PC-3 (cell line): Measurements from ENCODE around the gene RETREG3. TPM values are rescaled to one million over a fixed set of nuclear protein-coding genes. Genes with fewer than 3 reads are reported as not detected.

Source experiments
- ATAC-seq: fragments of 200-7000 bp; cut with Tn5 transposase; 2 replicates; pipeline ENCODE4 v1.9.1; 2020; ENCODE audit warnings: mild to moderate bottlenecking, moderate library complexity
- BruUV-seq: library from RNA; stranded (reverse); fragments of 400-500 nt; replicated peaks from 2 replicates; lab custom pipeline; 2021; lab: Mats Ljungman, UMichigan
- CTCF ChIA-PET: fragments of 300-600 bp; sonication (Branson Sonifier 250); formaldehyde crosslinking; loops from one replicate; lab custom pipeline; 2022; ENCODE audit warnings: antibody characterized with exemption; lab: Charles Lee
- POLR2A ChIA-PET: fragments of 300-600 bp; sonication (Branson Sonifier 250); formaldehyde crosslinking; loops from one replicate; lab custom pipeline; 2022; ENCODE audit warnings: antibody characterized with exemption; ENCODE audit not compliant: unreplicated experiment; lab: Charles Lee
- DNase-seq: peaks from one replicate; pipeline ENCODE4 v3.0.0-alpha.2; 2015
- H2AFZ ChIP-seq: fragments of 300-600 bp; sonication (generic); 2 replicates; pipeline ENCODE4 v1.6.0; 2016; ENCODE audit warnings: antibody characterized with exemption, low read length
- H3F3A ChIP-seq: fragments of 300-600 bp; sonication (generic); one replicate; pipeline ENCODE4 v1.6.0; 2017; ENCODE audit warnings: antibody characterized with exemption, low read length, control low read depth, mild to moderate bottlenecking; ENCODE audit not compliant: unreplicated experiment
- H3K27ac ChIP-seq: fragments of 300-600 bp; sonication (generic); 2 replicates; pipeline ENCODE4 v1.5.1; 2016; ENCODE audit warnings: mild to moderate bottlenecking, low read length
- H3K27me3 ChIP-seq: fragments of 300-600 bp; sonication (generic); 2 replicates; pipeline ENCODE4 v1.6.1; 2016; ENCODE audit warnings: low read length, mixed read lengths
- H3K36me3 ChIP-seq: fragments of 300-600 bp; sonication (generic); 2 replicates; pipeline ENCODE4 v1.6.1; 2016; ENCODE audit warnings: low read depth, mixed run types, low read length, mixed read lengths
- H3K4me1 ChIP-seq: fragments of 300-600 bp; sonication (generic); 2 replicates; pipeline ENCODE4 v1.5.1; 2016; ENCODE audit warnings: low read length; ENCODE audit not compliant: insufficient read depth
- H3K4me2 ChIP-seq: fragments of 300-600 bp; sonication (generic); 2 replicates; pipeline ENCODE4 v1.6.0; 2016; ENCODE audit warnings: low read length
- H3K4me3 ChIP-seq: fragments of 300-600 bp; sonication (generic); 2 replicates; pipeline ENCODE4 v1.5.1; 2016; ENCODE audit warnings: mild to moderate bottlenecking, low read length, mixed read lengths
- H3K79me2 ChIP-seq: fragments of 300-600 bp; sonication (generic); 2 replicates; pipeline ENCODE4 v1.6.1; 2017; ENCODE audit warnings: low read length, mixed read lengths
- H3K9ac ChIP-seq: fragments of 300-600 bp; sonication (generic); 2 replicates; pipeline ENCODE4 v1.6.0; 2016; ENCODE audit warnings: mild to moderate bottlenecking, low read length
- H3K9me2 ChIP-seq: fragments of 300-600 bp; sonication (generic); replicated peaks from 2 replicates; pipeline ENCODE4 v1.6.1; 2016; ENCODE audit warnings: mixed run types, low read length, mixed read lengths
- H3K9me3 ChIP-seq: fragments of 300-600 bp; sonication (generic); 2 replicates; pipeline ENCODE4 v1.6.1; 2016; ENCODE audit warnings: low read length, mixed read lengths
- H4K20me1 ChIP-seq: fragments of 300-600 bp; sonication (generic); 2 replicates; pipeline ENCODE4 v1.6.1; 2016; ENCODE audit warnings: low read length, mixed read lengths
- EZH2 ChIP-seq: fragments of 300-600 bp; sonication (generic); IDR thresholded peaks from one replicate; pipeline ENCODE4 v1.6.1; 2017; ENCODE audit warnings: antibody characterized with exemption, mild to moderate bottlenecking, low read length; ENCODE audit not compliant: unreplicated experiment
- EZH2phosphoT487 ChIP-seq: fragments of 300-600 bp; sonication (generic); IDR thresholded peaks from 2 replicates; pipeline ENCODE4 v1.6.1; 2018; ENCODE audit warnings: mild to moderate bottlenecking, antibody characterized with exemption, low read length, borderline replicate concordance
- intact Hi-C: fragments of 100-400 bp; cut with micrococcal nuclease; formaldehyde crosslinking; loops from 2 replicates; pipeline ENCODE4 v1.9.0; 2023
- total RNA-seq: library from RNA; depleted of rRNA; stranded (reverse); fragments of >200 nt; gene quantifications from 2 replicates; pipeline ENCODE4 v1.2.3, GENCODE V29; 2014
- TF ChIP-seq, protein P1 (sequence below): fragments of 300-600 bp; sonication (generic); conservative IDR thresholded peaks from 2 replicates; pipeline ENCODE4 v1.5.1; 2017; ENCODE audit warnings: antibody characterized with exemption, low read depth, mild to moderate bottlenecking, low read length

RETREG3 gene
- total RNA-seq, 1 experiment from 2014 or later, result 19.3 TPM

GRCh38 chr17:42579794-42580551, 29.2 kb downstream of the RETREG3 start:
- Histone ChIP-seq H3K9ac (no peak overlapping the region), H3K4me3 (no peak overlapping the region), H3K4me2 (no peak overlapping the region), H3K9me3 (no peaks in the 10 kb centered on the region), H3K79me2 (peaks cover 30% of the 10 kb centered on the region), H4K20me1 (no peaks in the 10 kb centered on the region), H3F3A (peaks cover 6% of the 10 kb centered on the region), H3K36me3 (no peaks in the 10 kb centered on the region; the same call in none of the 2 replicates), H3K27me3 (no peaks in the 10 kb centered on the region), H3K27ac (no peak overlapping the region), H3K9me2 (no peaks in the 10 kb centered on the region), H2AFZ (no peak overlapping the region), H3K4me1 (peaks cover 13% of the 10 kb centered on the region; the same call in 1 of the 2 replicates)
- CTCF ChIA-PET, result no interaction called here
- ATAC-seq, result no peak
- TSS peak; percentile 10 for BruUV-seq
- no peak for DNase-seq
- intact Hi-C loops, result no loop called here
- TF ChIP-seq EZH2phosphoT487 (no peak), EZH2 (no peak)
- TF ChIP-seq, protein P1, sequence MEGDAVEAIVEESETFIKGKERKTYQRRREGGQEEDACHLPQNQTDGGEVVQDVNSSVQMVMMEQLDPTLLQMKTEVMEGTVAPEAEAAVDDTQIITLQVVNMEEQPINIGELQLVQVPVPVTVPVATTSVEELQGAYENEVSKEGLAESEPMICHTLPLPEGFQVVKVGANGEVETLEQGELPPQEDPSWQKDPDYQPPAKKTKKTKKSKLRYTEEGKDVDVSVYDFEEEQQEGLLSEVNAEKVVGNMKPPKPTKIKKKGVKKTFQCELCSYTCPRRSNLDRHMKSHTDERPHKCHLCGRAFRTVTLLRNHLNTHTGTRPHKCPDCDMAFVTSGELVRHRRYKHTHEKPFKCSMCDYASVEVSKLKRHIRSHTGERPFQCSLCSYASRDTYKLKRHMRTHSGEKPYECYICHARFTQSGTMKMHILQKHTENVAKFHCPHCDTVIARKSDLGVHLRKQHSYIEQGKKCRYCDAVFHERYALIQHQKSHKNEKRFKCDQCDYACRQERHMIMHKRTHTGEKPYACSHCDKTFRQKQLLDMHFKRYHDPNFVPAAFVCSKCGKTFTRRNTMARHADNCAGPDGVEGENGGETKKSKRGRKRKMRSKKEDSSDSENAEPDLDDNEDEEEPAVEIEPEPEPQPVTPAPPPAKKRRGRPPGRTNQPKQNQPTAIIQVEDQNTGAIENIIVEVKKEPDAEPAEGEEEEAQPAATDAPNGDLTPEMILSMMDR, result no peak
- POLR2A ChIA-PET, result no interaction called here

DNA sequence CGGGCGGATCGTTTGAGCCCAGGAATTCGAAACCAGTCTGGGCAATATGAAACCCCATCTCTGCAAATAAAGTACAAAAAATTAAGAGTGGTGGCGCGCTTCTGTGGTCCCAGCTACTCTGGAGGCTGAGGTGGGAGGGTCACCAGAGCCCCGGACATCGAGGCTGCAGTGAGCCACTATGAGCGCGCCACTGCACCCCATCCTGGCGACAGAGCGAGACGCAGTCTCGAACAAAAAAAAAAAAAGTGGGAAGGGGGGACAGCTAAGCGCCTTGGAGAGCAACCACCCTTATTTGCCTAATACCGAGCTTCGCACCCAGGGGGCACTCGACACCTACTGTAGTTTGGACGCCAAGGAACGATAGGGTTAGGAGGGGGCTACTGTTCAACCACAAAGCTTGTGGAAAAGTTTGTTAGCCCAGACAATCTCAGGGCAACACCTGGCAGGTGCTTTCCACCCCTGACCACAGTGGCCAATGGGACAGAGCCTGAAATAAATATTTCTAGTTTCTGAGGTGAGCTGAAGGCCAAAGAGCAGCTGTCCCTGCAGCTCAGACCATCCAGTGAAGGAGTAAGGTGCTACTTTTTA, 30.8 kb downstream of the RETREG3 start:
- TF ChIP-seq EZH2phosphoT487, result no peak
- TF ChIP-seq, protein P1, result peak; percentile 75
- Histone ChIP-seq H3K27ac (peak overlapping the region; percentile 70), H3K4me3 (peak overlapping the region; percentile 100), H3K36me3 (peaks cover under 1% of the 10 kb centered on the region), H2AFZ (peak overlapping the region; percentile 99), H4K20me1 (no peaks in the 10 kb centered on the region), H3K9ac (peak overlapping the region; percentile 98), H3K27me3 (no peaks in the 10 kb centered on the region), H3K79me2 (peaks cover 30% of the 10 kb centered on the region), H3F3A (peaks cover 6% of the 10 kb centered on the region), H3K4me1 (peaks cover 13% of the 10 kb centered on the region; the same call in 1 of the 2 replicates), H3K4me2 (peak overlapping the region; percentile 100), H3K9me2 (no peaks in the 10 kb centered on the region), H3K9me3 (no peaks in the 10 kb centered on the region)
- ATAC-seq (peak; percentile 37), DNase-seq (peak; percentile 74)
- BruUV-seq, result no TSS peak
- ChIA-PET POLR2A (interaction anchor here (0.7 kb wide), 1 partner anchor 216 kb away, joined by 9 read pairs; no protein-coding TSS in a partner anchor), CTCF (interaction anchor here (0.6 to 2.1 kb wide), 15 partner anchors 30 to 205 kb away, joined by 3 to 16 read pairs (median 4); partner anchors contain the start of genes CCR10, RETREG3 and TUBG1)
- intact Hi-C loops, result no loop called here
